GM12892 (cell line): ENCODE results near the gene SLC26A5.
"Not testable (repeated sequence)": the region's sequence is repeated elsewhere in the genome, so short reads cannot be mapped to it uniquely, and the experiment has no call there.

ENCODE experiments used
- POLR2A ChIP-seq: IDR thresholded peaks from 2 replicates; pipeline ENCODE4 v1.6.1; 2011; ENCODE audit warnings: low read depth, low read length, control low read depth
- POLR2AphosphoS5 ChIP-seq: IDR thresholded peaks from 2 replicates; pipeline ENCODE4 v1.6.1; 2011; ENCODE audit warnings: low read depth, low read length, control low read depth

DNA sequence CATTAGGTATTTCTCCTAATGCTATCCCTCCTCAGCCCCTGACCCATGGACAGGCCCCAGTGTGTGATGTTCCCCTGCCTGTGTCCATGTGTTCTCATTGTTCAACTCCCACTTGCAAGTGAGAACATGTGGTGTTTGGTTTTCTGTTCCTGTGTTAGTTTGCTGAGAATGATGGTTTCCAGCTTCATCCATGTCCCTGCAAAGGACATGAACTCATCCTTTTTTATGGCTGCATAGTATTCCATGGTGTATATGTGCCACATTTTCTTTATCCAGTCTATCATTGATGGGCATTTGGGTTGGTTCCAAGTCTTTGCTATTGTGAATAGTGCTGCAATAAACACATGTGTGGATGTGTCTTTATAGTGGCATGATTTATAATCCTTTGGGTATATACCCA, 46.3 kb downstream of the SLC26A5 start:
- TF ChIP-seq POLR2AphosphoS5, POLR2A: not testable (repeated sequence)
